Retinal pigment epithelial cell (primary cell): ENCODE measurements around the gene SLC2A9.

Source experiments
- DNase-seq: peaks from one replicate; pipeline ENCODE4 v3.0.0-alpha.2; 2010; ENCODE audit warnings: low read depth
- H3K4me3 ChIP-seq: 2 replicates; pipeline ENCODE4 v1.5.1; 2011; ENCODE audit warnings: mild to moderate bottlenecking, low read length, control low read depth, moderate library complexity
- CTCF ChIP-seq: conservative IDR thresholded peaks from 2 replicates; pipeline ENCODE4 v1.5.1; 2011; ENCODE audit warnings: low read depth, low read length, control low read depth, inconsistent platforms

SLC2A9 gene

GRCh38 chr4:9963328-9963727 is 58.0 kb downstream of the SLC2A9 start:
- DNase-seq, result no peak
- TF ChIP-seq CTCF, result no peak
- no peak overlapping the region for H3K4me3 ChIP-seq

GRCh38 chr4:9962611-9963314 is 58.5 kb downstream of the SLC2A9 start:
- H3K4me3 ChIP-seq, result no peak overlapping the region
- no peak for TF ChIP-seq CTCF
- DNase-seq, result no peak

GRCh38 chr4:9954468-9954867 is 66.8 kb downstream of the SLC2A9 start:
- no peak for DNase-seq
- H3K4me3 ChIP-seq, result no peak overlapping the region
- TF ChIP-seq CTCF, result no peak

GRCh38 chr4:9953089-9953488 is 68.2 kb downstream of the SLC2A9 start:
- TF ChIP-seq CTCF, result no peak
- no peak for DNase-seq
- H3K4me3 ChIP-seq, result no peak overlapping the region

GRCh38 chr4:9952415-9952950 is 68.8 kb downstream of the SLC2A9 start:
- H3K4me3 ChIP-seq, result no peak overlapping the region
- DNase-seq, result no peak
- TF ChIP-seq CTCF, result no peak

GRCh38 chr4:9949573-9949972 is 71.7 kb downstream of the SLC2A9 start:
- DNase-seq, result no peak
- no peak overlapping the region for H3K4me3 ChIP-seq
- TF ChIP-seq CTCF, result no peak
